Body of pancreas (tissue), 4 donors: ENCODE data around the gene ZBTB49.

ENCODE experiments used
- CTCF ChIP-seq, 7 experiments: fragments of 450-650 bp in 4 of 7; fragments of 200-600 bp in 3 of 7; sonication (generic) in 3 of 7; IDR thresholded peaks; one replicate each; pipeline ENCODE4 v1.5.1; 2016 to 2019; ENCODE audit warnings: antibody characterized with exemption in 7 of 7
- POLR2A ChIP-seq, 3 donors: fragments of 450-650 bp; IDR thresholded peaks; one replicate each; pipeline ENCODE4 v1.6.1; 2016; ENCODE audit warnings: antibody characterized with exemption in 3 of 3, mild to moderate bottlenecking in 2 of 3

DNA sequence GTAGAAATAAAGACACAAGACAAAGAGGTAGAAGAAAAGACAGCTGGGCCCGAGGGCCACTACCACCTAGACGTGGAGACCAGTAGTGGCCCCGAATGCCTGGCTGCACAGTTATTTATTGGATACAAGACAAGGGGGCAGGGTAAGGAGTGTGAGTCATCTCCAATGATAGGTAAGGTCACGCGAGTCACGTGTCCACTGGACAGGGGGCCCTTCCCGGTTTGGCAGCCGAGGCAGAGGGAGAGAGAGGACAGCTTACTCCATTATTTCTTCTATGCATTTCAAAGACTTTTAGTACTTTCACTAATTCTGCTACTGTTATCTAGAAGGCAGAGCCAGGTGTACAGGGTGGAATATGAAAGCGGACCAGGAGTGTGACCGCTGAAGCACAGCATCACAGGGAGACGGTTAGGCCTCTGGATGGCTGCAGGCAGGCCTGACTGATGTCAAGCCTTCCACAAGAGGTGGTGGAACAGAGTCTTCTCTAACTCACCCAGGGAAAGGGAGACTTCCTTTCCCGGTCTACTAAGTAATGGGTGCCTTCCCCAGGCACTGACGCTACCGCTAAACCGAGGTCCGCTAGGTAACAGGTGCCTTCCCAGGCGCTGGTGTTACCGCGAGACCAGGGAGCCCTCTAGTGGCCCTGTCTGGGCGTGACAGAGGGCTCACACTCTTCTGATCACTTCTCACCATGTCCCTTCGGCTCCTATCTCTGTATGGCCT lies 44.9 kb downstream of the ZBTB49 start:
- TF ChIP-seq CTCF (IDR thresholded peaks at IDR 0.05) (peak; percentile 66 to 80 (median 76)), POLR2A (IDR thresholded peaks at IDR 0.05) (no peak)
